ENCODE measurements around the gene ECHS1.
"Not testable (repeated sequence)": the region's sequence is repeated elsewhere in the genome, so short reads cannot be mapped to it uniquely, and the experiment has no call there.

ECHS1 gene

DNA sequence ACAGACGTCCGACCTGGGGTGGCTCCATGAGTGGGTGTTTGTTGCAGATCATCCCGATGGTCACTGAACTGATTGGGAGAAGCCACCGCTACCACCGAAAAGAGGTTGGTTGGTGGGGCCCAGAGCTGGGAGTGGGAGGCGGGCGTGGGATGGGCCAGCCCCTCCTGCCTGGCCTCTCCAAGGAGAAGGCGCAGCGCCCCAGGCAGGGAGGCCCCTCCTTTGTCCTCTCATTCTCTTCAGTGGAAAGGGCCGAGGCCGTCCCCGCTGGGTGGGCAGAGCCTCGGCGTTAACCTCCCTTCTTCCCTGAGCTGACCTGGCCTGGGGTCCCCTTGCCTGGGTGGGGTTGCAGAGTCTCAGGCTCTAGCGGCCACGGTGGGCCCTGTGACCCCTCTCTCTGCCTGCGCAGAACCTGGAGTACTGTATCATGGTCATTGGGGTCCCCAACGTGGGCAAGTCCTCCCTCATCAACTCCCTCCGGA is 26.0 kb upstream of the ECHS1 start:
- no peak for DNase-seq (ENCODE audit: low spot score)

DNA sequence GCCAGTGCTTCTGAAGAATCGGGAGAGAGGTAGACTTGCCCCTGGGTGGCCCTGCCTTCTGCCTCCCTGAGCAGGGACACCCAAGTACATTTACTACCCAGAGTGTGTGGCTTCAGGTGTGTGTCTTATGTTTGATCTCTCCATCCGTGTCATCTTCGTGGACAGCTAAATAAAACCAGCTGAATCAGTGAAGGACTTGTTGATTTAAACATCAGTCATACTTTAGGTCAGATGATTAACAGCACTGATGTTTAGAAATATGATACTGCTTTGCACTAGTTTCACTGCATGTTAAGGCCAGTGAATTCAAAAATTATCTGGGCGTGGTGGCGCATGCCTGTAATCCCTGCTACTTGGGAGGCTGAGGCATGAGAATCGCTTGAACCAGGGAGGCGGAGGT is 24.8 kb upstream of the ECHS1 start:
- DNase-seq (ENCODE audit: low spot score): no peak

GRCh38 chr10:133396035-133396624 is 23.0 kb upstream of the ECHS1 start:
- no peak for DNase-seq (ENCODE audit: low spot score)

GRCh38 chr10:133394801-133395221 is 21.7 kb upstream of the ECHS1 start:
- no peak for DNase-seq (ENCODE audit: low spot score)

- DNase-seq (ENCODE audit: low spot score): peak; percentile 97
These were observed 21.0 kb upstream of the ECHS1 start, which contains the start of gene MTG1 for GRCh38 chr10:133394064-133394663. MTG1 (plus strand) TSS chr10:133394157; CDS start chr10:133394221, 64 bp downstream.

GRCh38 chr10:133393401-133394063 is 20.4 kb upstream of the ECHS1 start:
- DNase-seq (ENCODE audit: low spot score): no peak

DNA sequence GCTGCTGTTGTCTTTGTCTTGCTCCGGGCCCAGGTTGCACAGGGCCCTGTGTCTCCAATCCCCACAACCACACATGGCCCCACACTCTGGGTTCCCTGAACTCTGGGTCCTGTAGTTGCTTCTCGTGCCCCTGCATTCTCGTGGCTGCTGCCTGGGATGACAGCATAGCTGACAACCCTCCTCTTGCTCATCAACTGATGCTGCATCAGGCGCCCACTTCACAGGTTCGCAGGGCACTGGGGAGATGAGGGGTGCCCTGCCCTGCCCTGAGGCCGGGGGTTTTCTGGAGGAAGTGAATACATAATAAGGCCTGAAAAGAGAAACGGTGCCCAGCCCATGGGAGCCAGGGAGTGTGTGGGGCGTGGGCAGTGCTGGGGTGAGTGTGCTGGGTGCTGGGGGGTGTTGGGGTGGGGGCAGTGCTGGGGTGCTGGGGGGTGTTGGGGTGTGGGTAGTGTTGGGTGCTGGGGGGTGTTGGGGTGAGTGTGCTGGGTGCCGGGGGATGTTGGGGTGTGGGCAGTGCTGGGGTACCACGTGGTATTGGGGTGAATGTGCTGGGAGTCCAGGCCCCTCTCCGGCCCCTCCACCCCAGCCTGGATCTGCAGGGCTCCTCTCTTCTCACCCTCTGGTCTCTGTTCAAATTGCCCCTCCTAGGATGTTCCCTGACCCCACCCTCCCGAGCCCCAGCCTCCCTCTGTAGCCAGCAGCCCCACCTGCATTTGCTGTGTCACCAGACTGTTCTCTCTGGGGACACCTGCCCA is 18.8 kb upstream of the ECHS1 start:
- peak; percentile 31 for DNase-seq (ENCODE audit: low spot score)

GRCh38 chr10:133391249-133391635 is 18.1 kb upstream of the ECHS1 start:
- no peak for DNase-seq (ENCODE audit: low spot score)

GRCh38 chr10:133390597-133391248 is 17.6 kb upstream of the ECHS1 start:
- DNase-seq (ENCODE audit: low spot score): no peak

- DNase-seq (ENCODE audit: low spot score): peak; percentile 93
These were observed 16.0 kb upstream of the ECHS1 start for GRCh38 chr10:133388973-133389818.

GRCh38 chr10:133388236-133388972 is 15.2 kb upstream of the ECHS1 start:
- peak; percentile 27 for DNase-seq (ENCODE audit: low spot score)

DNA sequence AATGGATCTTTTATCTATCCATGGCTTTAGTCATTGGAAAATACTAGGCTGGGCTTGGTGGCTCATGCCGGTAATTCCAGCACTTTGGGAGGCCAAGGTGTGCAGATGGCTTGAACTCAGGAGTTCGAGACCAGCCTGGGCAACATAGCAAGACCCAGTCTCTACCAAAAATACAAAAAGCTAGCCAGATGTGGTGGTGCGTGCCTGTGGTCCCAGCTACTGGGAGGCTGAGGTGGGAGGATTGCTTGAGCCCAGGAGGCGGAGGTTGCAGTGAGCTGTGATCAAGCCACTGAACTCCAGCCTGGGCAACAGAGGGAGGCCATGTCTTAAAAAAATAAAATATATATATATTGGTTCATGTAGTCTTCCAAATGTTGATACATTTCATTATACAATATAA is 13.8 kb upstream of the ECHS1 start:
- DNase-seq (ENCODE audit: low spot score): not testable (repeated sequence)

DNA sequence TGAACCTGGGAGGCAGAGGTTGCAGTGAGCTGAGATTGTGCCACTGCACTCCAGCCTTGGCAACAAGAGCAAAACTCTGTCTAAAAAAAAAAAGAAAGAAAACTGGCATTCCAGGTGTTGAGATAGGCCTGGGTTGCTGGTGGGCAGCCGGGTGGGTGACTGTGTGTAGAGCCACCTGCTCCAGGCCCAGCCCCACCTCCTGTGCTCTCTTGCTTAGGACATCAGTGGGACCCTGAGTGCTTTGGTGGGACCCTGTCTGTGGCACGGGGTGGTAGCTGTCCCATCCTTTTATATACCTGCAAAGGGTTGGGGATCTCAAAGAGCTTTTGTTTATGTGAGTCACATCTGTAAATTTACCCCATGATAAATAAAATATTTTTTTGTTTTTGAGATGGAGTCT is 12.1 kb upstream of the ECHS1 start:
- no peak for DNase-seq (ENCODE audit: low spot score)

DNA sequence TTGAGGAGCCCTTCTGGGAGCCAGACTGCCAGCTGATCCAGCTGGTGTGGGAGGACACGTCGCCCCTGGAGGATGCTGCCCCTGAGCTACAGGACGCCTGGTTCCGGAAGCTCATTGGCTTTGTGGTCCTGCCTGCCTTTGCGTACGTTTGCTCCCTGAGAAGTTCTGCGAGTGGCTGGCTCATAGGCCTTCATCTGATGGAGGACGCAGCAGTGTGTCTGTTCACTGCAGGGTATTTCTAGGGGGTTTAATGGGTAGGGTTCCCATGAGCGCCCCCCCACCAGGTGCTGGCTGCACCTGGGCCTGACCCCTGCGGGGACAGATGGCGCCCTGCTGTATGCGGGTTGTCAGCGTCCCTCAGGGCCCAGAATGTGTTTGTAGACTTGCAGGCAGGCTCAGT is 10.9 kb upstream of the ECHS1 start:
- DNase-seq (ENCODE audit: low spot score): no peak

DNA sequence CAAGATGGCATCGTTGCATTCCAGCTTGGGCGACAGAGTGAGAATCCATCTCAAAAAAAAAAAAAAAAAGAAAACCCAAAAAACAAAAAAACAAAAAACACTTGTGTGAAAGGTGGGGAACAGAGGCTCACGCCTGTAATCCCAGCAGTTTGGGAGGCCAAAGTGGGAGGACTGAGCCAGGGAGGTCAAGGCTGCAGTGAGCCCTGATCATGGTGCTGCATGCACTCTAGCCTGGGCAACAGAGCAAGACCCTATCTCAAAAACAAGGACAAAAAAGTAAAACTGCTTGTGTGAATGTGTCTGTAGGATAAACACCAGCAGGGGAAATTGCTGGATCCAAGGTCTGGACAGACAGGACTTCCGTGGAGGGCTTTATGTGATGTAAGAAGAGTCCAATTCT is 10.4 kb upstream of the ECHS1 start:
- DNase-seq (ENCODE audit: low spot score): no peak

DNA sequence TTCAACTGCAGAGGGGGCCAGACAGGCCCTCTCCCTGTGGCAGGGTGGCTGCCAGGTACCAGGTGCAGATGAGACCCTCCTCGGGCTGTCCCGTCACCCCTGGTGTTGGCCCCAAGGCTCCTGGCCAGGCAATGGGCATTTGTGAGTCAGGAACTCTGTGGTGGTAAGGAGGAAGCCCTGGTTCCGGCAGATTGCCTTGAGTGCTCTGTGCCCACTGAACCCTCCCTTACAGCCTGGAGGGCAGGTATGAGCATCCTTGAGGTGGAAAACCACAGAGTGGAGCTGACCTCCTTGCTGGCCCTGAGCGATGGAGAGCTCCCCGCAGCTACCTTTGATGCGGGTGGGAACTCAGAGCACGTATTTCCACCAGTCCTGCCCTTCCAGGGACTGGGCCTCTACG is 7.9 kb upstream of the ECHS1 start:
- DNase-seq (ENCODE audit: low spot score): no peak

DNA sequence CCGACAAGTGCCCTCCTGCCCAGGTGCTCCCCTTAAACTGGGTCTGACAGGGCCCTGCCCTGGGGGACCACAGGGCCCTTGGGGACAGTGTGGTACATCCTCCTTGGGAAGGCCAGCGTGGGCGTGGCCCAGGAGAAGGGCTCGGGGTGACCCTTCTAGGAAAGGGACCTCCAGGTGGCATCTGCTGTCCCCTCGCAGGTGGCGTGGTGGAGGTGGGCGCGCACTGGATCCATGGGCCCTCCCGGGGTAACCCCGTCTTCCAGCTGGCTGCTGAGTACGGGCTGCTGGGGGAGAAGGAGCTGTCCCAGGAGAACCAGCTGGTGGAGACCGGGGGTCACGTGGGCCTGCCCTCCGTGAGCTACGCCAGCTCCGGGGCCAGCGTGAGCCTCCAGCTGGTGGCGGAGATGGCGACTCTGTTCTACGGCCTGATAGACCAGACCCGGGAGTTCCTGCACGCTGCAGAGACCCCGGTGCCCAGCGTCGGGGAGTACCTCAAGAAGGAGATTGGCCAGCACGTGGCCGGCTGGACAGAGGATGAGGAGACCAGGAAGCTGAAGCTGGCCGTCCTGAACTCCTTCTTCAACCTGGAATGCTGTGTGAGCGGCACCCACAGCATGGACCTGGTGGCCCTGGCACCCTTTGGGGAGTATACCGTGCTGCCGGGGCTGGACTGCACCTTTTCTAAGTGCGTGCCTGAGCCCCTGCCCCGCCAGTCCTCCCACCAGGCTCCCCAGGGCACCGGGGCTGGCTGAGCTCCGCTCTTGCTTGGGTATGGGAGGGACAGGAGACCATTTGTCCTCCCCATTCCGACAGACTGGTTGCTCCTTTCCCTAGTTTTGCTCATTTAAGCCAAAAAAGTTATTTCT is 6.9 kb upstream of the ECHS1 start:
- DNase-seq (ENCODE audit: low spot score): no peak

DNA sequence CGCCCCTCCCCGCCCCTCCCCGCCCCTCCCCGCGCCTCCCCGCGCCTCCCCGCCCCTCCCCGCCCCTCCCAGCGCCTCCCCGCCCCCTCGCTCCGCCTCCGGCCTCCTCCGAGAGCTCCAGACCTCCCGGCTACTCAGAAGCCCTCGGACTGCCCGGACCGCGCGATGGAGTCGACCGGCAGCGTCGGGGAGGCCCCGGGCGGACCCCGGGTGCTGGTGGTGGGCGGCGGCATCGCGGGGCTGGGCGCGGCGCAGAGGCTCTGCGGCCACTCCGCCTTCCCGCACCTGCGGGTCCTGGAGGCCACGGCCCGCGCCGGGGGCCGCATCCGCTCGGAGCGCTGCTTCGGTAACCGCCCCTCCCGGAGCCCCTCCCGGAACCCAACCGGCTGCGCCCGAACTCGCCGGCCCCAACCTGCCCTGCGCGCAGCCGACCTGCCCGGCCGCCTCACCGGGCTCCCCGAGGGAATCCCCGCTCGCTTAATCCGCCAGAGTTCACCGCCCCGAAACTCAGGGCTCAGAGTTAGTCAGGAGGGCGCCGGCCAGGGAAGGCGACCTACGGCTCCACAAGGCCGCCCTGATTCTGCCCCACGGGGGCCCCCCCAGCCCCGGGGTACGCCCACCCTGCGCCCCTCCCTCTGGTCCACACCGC is 6.1 kb upstream of the ECHS1 start, which contains the start of gene PAOX:
Gene PAOX (plus strand): TSS at position 111 of the 649 bp plus-strand sequence. CDS start 55 bp downstream, at position 166.
- DNase-seq (ENCODE audit: low spot score): no peak

Measured in NAMALWA (cell line).